GM21576 (cell line): ENCODE results near the gene THEMIS.
"Not testable (repeated sequence)": the region's sequence is repeated elsewhere in the genome, so short reads cannot be mapped to it uniquely, and the experiment has no call there.

Experiments used
- ATAC-seq: cut with Tn5 transposase; IDR thresholded peaks from one replicate; pipeline ENCODE4 v1.9.1; 2021; ENCODE audit warnings: mild to moderate bottlenecking, moderate library complexity; ENCODE audit not compliant: unreplicated experiment

THEMIS gene

DNA sequence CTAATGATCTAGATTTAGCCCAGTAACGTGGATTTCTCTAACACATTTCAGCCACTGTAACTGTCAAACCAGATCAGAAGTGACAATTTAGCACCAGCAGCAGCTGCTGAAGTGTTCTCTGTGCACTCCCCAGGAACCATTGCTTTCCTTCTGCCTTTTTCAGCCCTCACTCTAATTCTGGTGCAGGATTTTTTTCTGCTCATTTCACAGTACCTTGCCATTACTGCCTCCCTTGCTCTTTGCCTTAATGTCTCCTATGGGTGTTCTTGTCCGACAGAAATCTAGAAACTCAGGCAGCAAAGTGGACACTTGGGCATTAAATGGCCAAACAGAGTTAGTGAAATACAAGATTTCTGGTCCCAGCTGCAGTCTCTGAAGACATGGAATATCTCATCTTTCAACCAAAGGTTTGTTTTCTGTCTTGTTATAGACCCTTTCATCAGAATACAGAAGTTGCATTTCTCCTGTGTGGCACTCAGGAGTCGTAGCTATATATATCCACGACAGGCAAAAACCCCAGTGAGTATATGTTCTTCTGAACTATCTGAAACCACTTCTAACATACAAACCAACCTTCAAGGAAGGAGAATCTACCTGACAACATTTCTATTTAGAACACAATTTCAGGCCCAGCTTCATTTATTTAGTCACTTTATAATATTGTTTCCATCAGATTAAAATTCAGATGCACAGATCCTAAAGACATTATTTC is 92.9 kb downstream of the THEMIS start:
- no peak for ATAC-seq

DNA sequence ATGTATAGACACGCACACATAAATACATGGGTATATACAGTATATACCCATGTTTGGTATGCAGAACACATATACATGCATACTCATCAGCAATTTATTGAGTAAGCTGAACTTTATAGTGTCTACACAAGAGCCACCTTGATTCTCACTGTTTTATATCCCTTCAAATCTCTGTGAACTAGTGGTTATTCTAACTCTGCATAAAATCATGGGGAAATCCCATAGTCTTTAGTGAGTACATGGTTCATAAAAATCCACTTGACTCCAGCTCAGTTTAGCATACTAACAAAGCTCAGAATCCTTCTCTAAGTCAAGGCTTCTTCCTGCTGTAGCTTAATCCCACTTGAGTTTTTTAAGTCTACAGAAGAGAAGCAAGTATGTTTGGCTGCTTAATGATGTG is 104.1 kb downstream of the THEMIS start:
- ATAC-seq = no peak

DNA sequence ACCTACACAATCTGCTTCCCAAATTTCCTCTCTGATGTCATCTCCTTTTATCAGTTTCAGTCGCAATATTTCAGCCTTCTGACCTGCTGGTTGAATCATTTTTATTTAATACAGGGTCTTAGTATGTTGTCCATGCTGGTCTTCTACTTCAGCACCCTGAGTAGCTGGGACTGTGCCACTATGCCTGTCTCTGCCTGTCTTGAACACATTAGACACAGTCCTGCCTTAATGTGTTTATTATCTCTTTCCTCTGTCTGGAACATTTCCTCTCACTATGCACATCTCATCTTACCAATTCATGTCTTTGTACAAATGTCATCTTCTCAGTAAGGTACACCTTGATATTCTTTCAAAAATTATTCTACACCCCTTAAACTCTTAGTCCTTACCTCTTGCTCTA is 106.5 kb downstream of the THEMIS start:
- no peak for ATAC-seq

DNA sequence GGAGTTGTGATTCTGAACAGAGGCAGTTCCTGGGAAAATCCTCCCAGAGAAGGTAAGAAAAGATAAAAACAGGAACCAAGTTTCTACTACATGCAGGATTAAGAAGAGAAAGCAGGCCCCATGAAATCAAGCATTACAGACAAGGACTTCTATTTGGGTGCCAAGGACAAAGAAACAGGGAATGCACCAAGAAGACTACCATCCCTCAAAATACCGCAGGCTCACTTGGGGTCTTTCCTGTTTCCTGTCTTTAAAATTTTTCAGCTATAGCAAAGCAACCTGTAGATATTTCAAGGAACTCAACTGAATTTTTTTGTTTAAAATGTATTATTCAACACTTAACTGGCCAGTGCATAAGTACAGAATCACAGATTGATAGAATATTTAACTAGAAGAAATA is 107.5 kb downstream of the THEMIS start:
- ATAC-seq = no peak

DNA sequence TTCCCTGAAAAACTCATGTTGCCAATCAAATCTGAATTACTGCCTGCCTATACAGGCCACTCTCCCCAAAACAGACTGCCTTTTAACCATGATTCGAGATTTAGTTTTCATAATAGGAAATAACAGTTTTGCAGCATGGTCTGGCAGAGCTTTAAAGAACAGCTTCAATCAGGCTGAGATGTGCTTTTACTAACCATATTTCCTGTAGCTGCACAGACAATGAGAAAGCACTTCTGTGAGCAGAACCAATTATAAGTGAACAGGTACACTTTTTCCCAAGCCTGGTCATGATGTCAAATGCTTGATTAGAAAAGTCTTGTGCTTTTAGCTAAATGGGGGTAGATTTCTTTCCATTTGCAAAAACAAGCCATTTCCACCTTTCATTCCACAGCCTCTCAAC is 108.2 kb downstream of the THEMIS start:
- no peak for ATAC-seq

DNA sequence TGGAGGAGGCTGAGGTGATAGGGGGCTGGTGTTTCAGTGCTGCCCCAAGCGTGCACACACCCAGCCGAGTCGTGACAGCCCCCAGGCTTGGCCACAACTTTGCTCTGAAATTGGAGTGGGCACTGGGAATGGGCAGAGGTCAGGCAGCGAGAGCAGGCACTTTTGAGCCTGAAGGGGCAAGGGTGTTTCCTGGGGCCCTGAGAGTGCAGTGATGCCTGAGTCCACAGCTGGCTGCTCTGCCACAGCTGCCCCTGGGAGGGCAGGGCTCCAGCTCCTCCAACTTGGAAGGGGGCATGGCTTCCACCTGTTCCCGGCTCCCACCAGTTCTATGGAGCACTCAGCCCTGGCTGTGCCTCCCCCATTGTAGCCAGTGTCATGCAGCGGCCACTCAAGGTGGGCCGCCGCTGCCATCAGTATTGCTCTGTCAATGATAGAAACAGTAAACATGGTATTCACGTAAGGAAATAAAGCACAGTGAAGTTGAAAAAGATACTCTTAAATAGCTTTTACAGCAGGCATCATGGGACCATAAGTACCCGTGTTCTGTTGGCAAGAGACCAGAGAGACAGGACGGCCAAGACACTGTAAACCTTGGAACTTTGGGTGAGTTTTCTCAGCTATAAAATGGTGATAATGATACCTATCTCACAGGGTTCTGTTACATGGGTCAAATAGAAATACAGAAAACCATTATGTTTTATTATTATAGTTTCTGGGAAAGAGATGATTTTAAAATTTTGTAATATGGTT is 108.9 kb downstream of the THEMIS start:
- no peak for ATAC-seq

DNA sequence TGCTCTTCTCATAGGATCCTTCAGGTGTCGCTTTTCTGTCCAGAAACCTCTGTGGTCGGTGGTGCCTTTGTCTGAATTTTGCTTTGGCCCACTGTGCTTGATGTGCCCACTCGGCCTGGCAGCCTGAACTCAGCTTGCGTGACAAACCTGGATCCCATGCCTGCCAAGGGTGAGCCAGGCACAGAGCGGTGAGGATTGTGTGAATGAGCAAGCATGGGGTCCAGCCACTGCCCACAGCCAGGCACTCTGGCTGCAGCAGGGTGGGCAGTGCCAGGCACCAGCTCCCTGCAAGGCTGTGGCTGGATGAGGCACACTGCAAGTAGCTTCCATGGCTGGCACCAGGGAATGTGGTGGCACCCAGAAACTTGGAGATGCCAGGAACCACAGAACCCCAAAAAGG is 110.3 kb downstream of the THEMIS start:
- no peak for ATAC-seq

DNA sequence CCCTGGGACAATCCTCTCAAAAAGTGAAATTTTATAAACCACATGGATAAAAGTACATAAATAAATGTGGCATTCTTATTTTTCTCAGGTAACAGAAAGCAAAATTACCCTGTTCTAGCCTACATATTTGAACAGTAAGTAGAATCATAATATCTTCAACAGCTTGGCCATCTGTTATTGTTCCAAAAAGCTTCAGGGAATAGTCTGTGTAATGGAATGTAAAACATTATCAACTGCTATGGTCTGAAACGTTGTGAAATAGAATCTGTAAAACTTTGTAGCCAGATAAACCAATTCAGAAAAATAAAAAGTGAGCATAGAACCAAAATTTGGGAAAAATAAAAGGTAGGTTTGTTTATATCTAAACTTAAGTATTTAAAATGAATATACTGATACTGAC is 114.7 kb downstream of the THEMIS start:
- ATAC-seq = no peak

DNA sequence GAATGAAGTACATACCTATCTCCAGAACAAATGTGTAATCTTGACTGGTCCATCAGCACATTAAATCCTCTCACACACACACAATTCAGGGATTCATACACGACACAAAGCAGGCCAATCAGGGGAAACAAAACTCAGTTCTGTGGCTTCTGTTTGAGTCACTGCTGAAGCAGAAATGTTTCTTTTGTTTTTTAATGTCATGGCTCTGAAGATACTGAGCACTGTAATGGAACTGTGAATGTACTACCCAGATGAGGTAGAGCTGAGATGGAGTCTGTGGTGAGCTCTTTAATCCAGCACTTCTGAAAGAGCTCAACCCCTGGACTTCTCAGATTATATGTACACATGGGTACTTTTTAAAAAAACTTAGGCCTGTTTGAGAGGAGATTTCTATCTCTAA is 116.4 kb downstream of the THEMIS start:
- ATAC-seq = no peak

DNA sequence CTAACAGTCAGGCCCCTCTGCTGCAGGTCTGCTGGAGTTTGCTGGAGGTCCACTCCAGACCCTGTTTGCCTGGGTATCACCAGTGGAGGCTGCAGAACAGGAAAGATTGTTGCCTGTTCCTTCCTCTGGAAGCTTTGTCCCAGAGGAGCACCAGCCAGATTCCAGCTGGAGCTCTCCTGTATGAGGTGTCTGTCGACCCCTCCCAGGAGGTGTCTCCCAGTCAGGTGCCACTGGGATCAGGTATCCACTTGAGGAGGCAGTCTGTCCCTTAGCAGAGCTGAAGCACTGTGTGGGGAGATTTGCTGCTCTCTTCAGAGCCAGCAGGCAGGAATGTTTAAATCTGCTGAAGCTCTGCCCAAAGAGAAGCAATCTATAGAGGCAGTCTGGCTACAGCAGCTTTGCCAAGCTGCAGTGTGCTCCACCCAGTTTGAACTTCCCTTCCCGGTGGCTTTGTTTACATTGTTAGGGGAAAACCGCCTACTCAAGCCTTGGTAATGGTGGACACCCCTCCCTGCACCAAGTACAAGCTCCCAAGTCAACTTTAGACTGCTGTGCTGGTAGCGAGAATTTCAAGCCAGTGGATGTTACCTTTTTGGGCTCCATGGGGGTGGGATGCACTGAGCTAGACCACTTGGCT is 119.1 kb downstream of the THEMIS start:
- not testable (repeated sequence) for ATAC-seq

DNA sequence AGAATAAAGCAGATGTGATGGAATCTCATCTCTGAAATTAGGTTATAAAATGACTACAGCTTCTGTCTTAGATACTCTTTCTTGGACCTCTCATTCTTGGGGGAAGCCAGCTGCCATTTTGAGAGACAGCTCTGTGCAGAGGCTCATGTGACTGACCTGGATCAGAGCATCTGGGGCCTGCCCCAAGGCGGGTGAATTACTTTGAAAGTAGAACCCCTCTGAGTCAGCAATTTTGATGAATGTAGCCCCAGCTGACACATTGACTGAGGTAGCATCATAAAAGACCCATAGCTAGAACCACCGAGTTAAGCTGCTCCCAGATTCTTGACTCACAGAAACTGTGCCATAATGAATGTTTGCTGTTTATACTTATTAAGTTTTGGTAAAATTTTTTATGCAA is 124.5 kb downstream of the THEMIS start:
- ATAC-seq = no peak

DNA sequence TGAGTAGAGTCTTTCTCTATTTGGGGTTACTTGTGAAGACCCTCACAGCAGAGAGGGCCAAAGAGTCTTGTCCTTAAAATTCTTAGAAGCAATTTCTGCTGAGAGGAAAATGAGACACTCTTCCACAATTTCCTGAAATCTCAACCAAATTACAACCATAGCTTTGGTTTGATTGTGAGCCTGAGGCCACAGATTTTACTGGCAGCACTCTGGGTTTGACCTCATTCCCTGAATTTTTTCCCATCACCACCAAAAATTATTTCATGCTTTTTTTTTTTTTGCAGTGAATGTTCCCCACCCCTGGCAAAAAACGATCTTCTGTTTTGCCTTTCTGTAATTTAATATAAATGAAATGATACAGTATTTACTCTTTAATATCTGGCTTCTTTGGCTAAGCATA is 125.5 kb downstream of the THEMIS start:
- ATAC-seq = no peak

DNA sequence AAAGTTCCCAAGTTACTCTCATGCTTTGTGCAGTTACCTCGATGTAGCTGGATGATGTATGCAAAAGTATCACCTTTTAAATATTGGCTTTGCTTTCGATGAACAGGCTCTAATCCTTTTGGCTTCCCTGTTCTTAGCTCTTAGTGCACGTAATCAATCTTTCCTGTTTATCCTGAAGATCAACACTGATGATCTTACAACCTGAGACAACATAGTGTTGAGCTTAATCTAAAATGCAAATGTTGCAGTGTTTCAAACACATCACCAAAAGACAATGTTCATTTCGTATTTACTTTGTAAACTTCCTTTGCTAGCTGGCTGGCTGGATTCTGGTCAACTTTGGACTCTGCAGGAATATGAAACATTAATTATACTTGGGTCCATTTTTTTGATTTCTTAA is 132.1 kb downstream of the THEMIS start:
- no peak for ATAC-seq

DNA sequence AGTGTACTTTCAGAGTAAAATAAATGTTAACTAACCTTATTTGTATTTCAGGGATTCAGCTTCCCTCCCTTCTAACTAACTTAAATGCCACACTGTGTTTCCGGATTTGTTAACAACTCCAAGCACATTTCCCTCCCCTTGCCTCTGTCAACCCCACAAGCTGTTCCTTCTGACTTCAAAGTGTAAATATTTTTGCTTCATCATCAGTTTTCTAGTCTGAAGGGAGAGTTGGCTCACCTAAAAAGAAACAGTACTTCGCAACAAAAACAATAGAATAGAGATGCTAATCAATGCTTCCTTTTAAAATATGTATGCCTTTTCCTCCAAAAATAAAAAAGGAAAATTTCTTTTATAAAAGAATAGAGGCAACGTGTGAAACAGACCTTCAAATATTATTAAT is 132.6 kb downstream of the THEMIS start:
- ATAC-seq = no peak

DNA sequence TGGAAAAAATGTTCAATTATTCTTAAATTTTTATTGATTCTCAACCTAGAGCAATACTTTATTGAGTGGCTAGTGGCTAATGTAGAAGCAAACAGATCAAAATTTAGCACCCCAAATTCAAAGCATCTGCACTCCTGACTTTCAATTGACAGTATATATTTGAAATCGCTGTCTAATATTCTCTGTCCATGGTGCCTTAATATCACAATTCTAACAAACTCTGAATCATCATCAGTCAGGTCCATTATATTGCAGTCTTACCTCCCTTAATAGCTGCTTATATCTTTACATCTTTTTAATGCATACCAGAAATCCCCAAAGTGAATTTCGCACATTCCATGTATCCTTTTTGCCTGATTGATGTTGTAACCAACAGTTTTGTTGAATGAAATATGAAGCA is 134.9 kb downstream of the THEMIS start:
- no peak for ATAC-seq

DNA sequence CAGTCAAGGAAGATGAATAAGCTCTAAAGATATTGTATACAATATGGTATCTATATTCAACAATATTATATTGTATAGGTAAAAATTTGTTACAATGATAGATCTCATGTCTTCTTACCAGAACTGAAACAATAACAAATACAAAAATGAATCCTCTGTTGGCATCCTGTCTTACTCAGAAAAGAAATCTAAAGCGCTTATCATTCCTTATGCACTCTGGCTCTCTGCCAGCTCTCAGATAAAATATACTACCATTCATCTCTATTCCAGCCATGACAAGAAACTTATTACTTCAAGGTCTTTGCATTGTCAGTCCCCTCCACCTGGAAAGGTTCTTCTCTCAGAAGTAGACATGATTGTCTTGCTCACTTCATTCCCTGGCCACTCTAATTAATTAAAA is 138.6 kb downstream of the THEMIS start:
- no peak for ATAC-seq

DNA sequence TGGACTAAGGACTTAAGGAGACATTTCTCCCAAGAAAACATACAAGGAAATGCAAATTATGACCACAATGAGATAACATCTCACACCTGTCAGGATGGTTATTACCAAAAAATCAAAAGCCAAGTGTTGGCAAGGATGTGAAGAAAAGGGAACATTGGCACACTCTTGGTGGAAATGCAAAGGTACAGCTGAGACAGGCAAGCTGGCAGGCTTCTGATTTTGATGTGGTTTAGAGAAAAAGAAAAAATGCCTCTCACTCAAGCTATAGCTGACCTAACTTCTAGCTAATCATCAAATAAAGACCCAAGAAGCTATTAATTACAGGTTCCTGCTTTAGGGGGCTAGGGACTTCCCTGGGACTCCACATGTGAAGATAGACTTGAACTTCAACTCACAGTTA is 139.8 kb downstream of the THEMIS start:
- ATAC-seq = no peak

DNA sequence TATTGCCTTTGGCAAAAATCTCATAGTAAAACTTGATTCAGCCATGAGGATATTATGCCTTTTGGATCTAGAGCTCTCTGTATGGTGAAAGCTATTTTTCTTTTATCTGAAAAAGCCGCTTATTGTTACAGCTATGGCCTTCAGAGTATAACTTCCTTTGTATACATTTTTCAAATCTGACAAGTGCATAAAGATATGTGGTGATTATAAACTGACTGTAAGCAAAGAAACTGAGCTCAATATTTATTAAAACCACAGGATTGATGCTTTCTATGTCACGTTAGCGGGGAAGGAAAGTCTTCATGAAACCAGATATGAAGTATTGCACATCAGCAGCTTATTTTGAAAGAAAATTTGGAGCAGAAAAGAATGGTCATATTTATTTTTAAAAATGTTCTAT is 151.8 kb downstream of the THEMIS start:
- ATAC-seq = no peak

DNA sequence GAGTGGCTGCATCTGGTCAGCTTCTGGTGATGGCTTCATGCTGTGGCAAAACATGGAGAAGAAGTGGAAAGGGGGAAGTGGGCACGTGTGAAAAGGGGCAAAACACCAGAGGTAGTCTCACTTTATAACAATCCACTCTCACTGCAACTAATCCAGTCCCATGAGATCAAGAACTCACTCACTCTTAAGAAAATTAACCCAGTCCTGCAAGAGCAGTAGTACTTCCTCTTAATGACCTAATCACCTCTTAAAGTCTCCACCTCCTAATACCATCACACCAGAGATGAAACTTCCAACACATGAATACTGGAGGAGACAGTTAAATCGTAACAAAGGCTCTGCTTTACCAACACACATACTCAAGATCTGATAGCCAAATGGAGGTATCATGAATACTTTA is 152.6 kb downstream of the THEMIS start:
- ATAC-seq = no peak

DNA sequence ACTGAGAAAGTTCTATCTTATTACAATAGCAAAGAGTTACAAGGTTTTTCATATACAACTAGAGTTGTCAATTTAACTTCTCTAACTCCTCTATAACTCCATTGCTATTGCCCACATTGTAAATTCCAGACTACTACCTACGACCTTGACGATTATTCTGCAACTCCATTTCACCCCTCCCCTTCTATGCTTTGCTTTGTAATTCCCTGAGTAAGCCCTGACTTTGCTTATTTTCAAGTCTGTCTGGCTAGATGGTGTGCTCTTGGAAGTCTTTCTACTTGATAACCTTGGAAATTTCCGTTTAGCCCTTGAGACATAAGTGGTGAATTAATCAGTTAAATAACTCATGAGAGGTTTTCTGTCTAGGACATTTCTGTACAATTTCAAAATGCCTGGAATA is 162.4 kb downstream of the THEMIS start:
- no peak for ATAC-seq

DNA sequence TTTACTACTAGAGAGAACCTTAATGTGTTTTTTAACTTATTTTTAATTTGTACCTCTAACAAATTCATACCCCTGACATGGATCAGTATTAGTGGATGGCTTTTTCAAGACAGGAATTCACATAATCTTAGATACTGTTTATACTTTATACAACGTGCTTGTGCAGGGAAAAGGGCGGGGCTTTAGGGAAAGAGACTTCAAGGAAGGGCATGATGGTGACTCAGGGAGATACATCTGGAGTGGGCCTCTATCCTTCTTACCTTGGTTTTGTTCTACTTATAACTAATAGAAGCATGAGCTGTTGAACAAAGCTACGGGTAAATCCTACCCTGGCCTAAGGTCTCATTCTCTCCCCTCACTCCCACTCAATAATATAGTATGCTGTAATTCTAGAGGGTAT is 163.1 kb downstream of the THEMIS start:
- ATAC-seq = no peak

DNA sequence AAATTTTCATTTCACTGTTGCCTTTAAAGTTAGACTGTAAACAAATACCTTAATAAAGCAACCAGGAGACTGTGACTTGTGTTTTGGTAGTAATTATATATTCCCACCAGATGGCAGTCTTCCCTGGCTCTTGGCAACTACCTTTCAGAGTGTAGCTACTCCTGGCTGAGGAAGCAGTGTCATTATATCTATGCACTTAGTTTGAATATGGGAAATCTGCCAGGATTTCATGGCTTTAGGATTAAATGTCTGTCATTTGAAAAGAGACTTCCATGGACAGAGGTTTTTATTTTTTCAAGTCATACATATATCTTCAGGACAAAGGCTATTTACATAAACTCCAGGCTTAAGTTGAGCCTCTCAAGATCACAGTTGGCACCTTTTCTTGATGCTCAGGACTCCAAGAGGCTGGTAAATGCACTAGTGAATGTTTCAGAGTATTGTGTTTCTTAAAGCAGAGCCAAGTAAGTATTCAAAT is 163.8 kb downstream of the THEMIS start:
- peak; percentile 96 for ATAC-seq
